Keratinocyte (primary cell): ENCODE results near the gene LMO2.

Experiments
- CTCF ChIP-seq, 3 experiments: IDR thresholded peaks in 1 of 3; conservative IDR thresholded peaks in 1 of 3; optimal IDR thresholded peaks in 1 of 3; 2 replicates in 2 of 3; 3 replicates in 1 of 3; pipeline versions ENCODE3 to v1.5.1; 2011; ENCODE audit warnings: low read length in 3 of 3, mild to moderate bottlenecking in 3 of 3, moderate library complexity in 2 of 3, control low read depth in 1 of 3, inconsistent platforms in 1 of 3; ENCODE audit not compliant: insufficient read depth in 2 of 3; ENCODE audit errors: extremely low read depth in 1 of 3
- EZH2 ChIP-seq: IDR thresholded peaks from one replicate; pipeline ENCODE4 v1.6.1; 2012; ENCODE audit warnings: inconsistent platforms, mild to moderate bottlenecking, low read length, moderate library complexity

- TF ChIP-seq CTCF (optimal IDR thresholded peaks at IDR 0.05 in 1 of 3, IDR thresholded peaks at IDR 0.05 in 1 of 3, conservative IDR thresholded peaks at IDR 0.05 in 1 of 3; ENCODE audit: extremely low read depth in 1 of 3, insufficient read depth in 2 of 3, low read length in 3 of 3) (no peak), EZH2 (no peak)
Observed at GRCh38 chr11:33867561-33867960, 24.3 kb downstream of the LMO2 start.
